ENCODE results near the gene XPO4.
"Not testable (repeated sequence)": the region's sequence is repeated elsewhere in the genome, so short reads cannot be mapped to it uniquely, and the experiment has no call there.

DNA sequence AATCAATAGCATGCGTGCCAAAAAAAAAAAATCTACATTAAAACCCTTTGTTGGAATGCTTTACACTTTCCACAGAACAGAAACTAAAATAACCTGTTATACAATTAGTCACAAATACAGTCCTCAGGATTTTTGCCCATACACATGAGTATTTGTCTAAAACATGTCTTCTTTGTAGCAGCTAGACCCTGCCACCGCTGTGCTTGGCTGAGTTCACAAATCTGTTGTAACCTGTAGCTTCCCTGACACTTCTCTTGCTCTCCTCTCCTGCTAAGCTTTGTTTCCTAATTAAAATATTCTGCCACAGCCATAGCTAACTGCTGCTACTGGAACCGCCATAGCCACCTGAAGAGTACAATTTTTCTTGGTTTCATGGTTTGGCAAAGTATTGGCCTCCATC, 45.5 kb upstream of the XPO4 start:
- TF ChIP-seq, protein P1, sequence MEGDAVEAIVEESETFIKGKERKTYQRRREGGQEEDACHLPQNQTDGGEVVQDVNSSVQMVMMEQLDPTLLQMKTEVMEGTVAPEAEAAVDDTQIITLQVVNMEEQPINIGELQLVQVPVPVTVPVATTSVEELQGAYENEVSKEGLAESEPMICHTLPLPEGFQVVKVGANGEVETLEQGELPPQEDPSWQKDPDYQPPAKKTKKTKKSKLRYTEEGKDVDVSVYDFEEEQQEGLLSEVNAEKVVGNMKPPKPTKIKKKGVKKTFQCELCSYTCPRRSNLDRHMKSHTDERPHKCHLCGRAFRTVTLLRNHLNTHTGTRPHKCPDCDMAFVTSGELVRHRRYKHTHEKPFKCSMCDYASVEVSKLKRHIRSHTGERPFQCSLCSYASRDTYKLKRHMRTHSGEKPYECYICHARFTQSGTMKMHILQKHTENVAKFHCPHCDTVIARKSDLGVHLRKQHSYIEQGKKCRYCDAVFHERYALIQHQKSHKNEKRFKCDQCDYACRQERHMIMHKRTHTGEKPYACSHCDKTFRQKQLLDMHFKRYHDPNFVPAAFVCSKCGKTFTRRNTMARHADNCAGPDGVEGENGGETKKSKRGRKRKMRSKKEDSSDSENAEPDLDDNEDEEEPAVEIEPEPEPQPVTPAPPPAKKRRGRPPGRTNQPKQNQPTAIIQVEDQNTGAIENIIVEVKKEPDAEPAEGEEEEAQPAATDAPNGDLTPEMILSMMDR (IDR thresholded peaks at IDR 0.05), result not testable (repeated sequence)
- not testable (repeated sequence) for TF ChIP-seq POLR2A, POLR2AphosphoS5 (IDR thresholded peaks at IDR 0.05)
